DMS 273 (cell line): ENCODE results near the gene FAM227B.
"Not testable (repeated sequence)": the region's sequence is repeated elsewhere in the genome, so short reads cannot be mapped to it uniquely, and the experiment has no call there.

ENCODE experiments used
- DNase-seq: peaks from one replicate; lab custom pipeline; 2025; ENCODE audit not compliant: unreplicated experiment; lab: John Stamatoyannopoulos, UW

Gene FAM227B

GRCh38 chr15:49620658-49621368, at the start of gene FAM227B, which contains the start of gene DTWD1:
Gene FAM227B (minus strand): TSS chr15:49620818. CDS start chr15:49615171, 5,647 bp downstream.
Gene DTWD1 (plus strand): TSS chr15:49621048. CDS start chr15:49625168, 4,120 bp downstream.
- peak; percentile 97 for DNase-seq

GRCh38 chr15:49669288-49669687, 48.7 kb upstream of the FAM227B start:
- DNase-seq: no peak

GRCh38 chr15:49666486-49666885, 45.9 kb upstream of the FAM227B start:
- DNase-seq: not testable (repeated sequence)

GRCh38 chr15:49664716-49665115, 44.1 kb upstream of the FAM227B start:
- DNase-seq: no peak

GRCh38 chr15:49656734-49657133, 36.1 kb upstream of the FAM227B start:
- no peak for DNase-seq

GRCh38 chr15:49652922-49653321, 32.3 kb upstream of the FAM227B start:
- no peak for DNase-seq

GRCh38 chr15:49650676-49651075, 30.1 kb upstream of the FAM227B start:
- DNase-seq: no peak

GRCh38 chr15:49649987-49650386, 29.4 kb upstream of the FAM227B start:
- DNase-seq: no peak

- DNase-seq: no peak
These were observed 26.3 kb upstream of the FAM227B start for GRCh38 chr15:49646891-49647290.

GRCh38 chr15:49645941-49646340, 25.3 kb upstream of the FAM227B start:
- DNase-seq: peak; percentile 81

GRCh38 chr15:49645277-49645676, 24.7 kb upstream of the FAM227B start:
- no peak for DNase-seq

- DNase-seq: peak; percentile 14
These were observed 23.8 kb upstream of the FAM227B start for GRCh38 chr15:49644364-49644794.

GRCh38 chr15:49637857-49638256, 17.2 kb upstream of the FAM227B start:
- DNase-seq: no peak

- DNase-seq: no peak
These were observed 7.8 kb upstream of the FAM227B start for GRCh38 chr15:49628379-49628778.

- DNase-seq: no peak
These were observed 6.8 kb upstream of the FAM227B start for GRCh38 chr15:49627407-49627877.

GRCh38 chr15:49625460-49626036, 4.9 kb upstream of the FAM227B start:
- DNase-seq: no peak

- no peak for DNase-seq
These were observed 3.4 kb upstream of the FAM227B start for GRCh38 chr15:49624056-49624455.

- DNase-seq: no peak
These were observed 1.9 kb upstream of the FAM227B start for GRCh38 chr15:49622561-49622960.

- DNase-seq: no peak
These were observed 1.3 kb upstream of the FAM227B start for GRCh38 chr15:49621887-49622286.

- DNase-seq: peak; percentile 32
These were observed 788 bp upstream of the FAM227B start for GRCh38 chr15:49621401-49621811.

GRCh38 chr15:49620199-49620598, 419 bp downstream of the FAM227B start:
- peak; percentile 8 for DNase-seq

GRCh38 chr15:49619226-49619625, 1.4 kb downstream of the FAM227B start:
- no peak for DNase-seq
